ENCODE results near the gene BOLA3. TPM values are rescaled to one million over a fixed set of nuclear protein-coding genes. Genes with fewer than 3 reads are reported as not detected.

BOLA3 gene
- total RNA-seq, 1 experiment from 2014 or later: 30.4 TPM

- peaks cover 19% of the 10 kb centered on the region; the same call in 1 of the 2 replicates for H3K79me2 ChIP-seq (ENCODE audit: low read depth)
- H2AFZ ChIP-seq: no peak overlapping the region
- no peaks in the 10 kb centered on the region for H3K9me2 ChIP-seq (ENCODE audit: insufficient read depth)
- no peak overlapping the region for H3K4me3 ChIP-seq
- TF ChIP-seq EZH2 (IDR thresholded peaks at IDR 0.05; ENCODE audit: low read depth) (no peak), CTCF (conservative IDR thresholded peaks at IDR 0.05) (no peak)
- H3K4me2 ChIP-seq: no peak overlapping the region
- peaks cover 43% of the 10 kb centered on the region for H4K20me1 ChIP-seq (ENCODE audit: insufficient read depth)
- BruUV-seq (replicated peaks): no TSS peak
- H3K27ac ChIP-seq: no peak overlapping the region
- ChIA-PET POLR2A (ENCODE audit: unreplicated experiment) (no interaction called here), CTCF (no interaction called here)
- H3K36me3 ChIP-seq (ENCODE audit: low read depth): peaks cover 57% of the 10 kb centered on the region
- intact Hi-C loops (cut with micrococcal nuclease; ENCODE audit: unreplicated experiment): no loop called here
- peaks cover 8% of the 10 kb centered on the region; the same call in 1 of the 2 replicates for H3F3A ChIP-seq (ENCODE audit: insufficient read depth, low read depth)
- no peak for DNase-seq
- no peaks in the 10 kb centered on the region; the same call in 1 of the 2 replicates for H3K9me3 ChIP-seq (ENCODE audit: insufficient read depth, low read depth)
- no peaks in the 10 kb centered on the region for H3K4me1 ChIP-seq (replicated peaks; ENCODE audit: insufficient read depth)
- H3K27me3 ChIP-seq (ENCODE audit: insufficient read depth, low read depth): no peaks in the 10 kb centered on the region
Observed at GRCh38 chr2:74164761-74165160, 17.0 kb upstream of the BOLA3 start.

- H3K79me2 ChIP-seq (ENCODE audit: low read depth): peaks cover 14% of the 10 kb centered on the region; the same call in 1 of the 2 replicates
- H3K9me2 ChIP-seq (ENCODE audit: insufficient read depth): no peaks in the 10 kb centered on the region
- H3K4me1 ChIP-seq (replicated peaks; ENCODE audit: insufficient read depth): no peaks in the 10 kb centered on the region
- H3K36me3 ChIP-seq (ENCODE audit: low read depth): peaks cover 60% of the 10 kb centered on the region
- no peak overlapping the region for H2AFZ ChIP-seq
- no TSS peak for BruUV-seq (replicated peaks)
- TF ChIP-seq EZH2 (IDR thresholded peaks at IDR 0.05; ENCODE audit: low read depth) (no peak), CTCF (conservative IDR thresholded peaks at IDR 0.05) (no peak)
- no peak overlapping the region for H3K4me3 ChIP-seq
- ChIA-PET POLR2A (ENCODE audit: unreplicated experiment) (no interaction called here), CTCF (no interaction called here)
- H3K27me3 ChIP-seq (ENCODE audit: insufficient read depth, low read depth): no peaks in the 10 kb centered on the region
- intact Hi-C loops (cut with micrococcal nuclease; ENCODE audit: unreplicated experiment): no loop called here
- H3F3A ChIP-seq (ENCODE audit: insufficient read depth, low read depth): peaks cover 10% of the 10 kb centered on the region; the same call in 1 of the 2 replicates
- peaks cover 48% of the 10 kb centered on the region for H4K20me1 ChIP-seq (ENCODE audit: insufficient read depth)
- no peak overlapping the region for H3K27ac ChIP-seq
- H3K4me2 ChIP-seq: no peak overlapping the region
- DNase-seq: no peak
- no peaks in the 10 kb centered on the region; the same call in 1 of the 2 replicates for H3K9me3 ChIP-seq (ENCODE audit: insufficient read depth, low read depth)
Observed at GRCh38 chr2:74162951-74163350, 15.2 kb upstream of the BOLA3 start.

- CTCF ChIA-PET: no interaction called here
- H3K9me2 ChIP-seq (ENCODE audit: insufficient read depth): no peaks in the 10 kb centered on the region
Observed at GRCh38 chr2:74155830-74156229, 8.1 kb upstream of the BOLA3 start.

More at GRCh38 chr2:74155830-74156229, 8.1 kb upstream of the BOLA3 start:
- POLR2A ChIA-PET (ENCODE audit: unreplicated experiment): interaction anchor here (0.9 kb wide), 1 partner anchor 327 kb away, joined by 4 read pairs; no protein-coding TSS in a partner anchor
- H4K20me1 ChIP-seq (ENCODE audit: insufficient read depth): peaks cover 21% of the 10 kb centered on the region; the same call in 1 of the 2 replicates
- H3K79me2 ChIP-seq (ENCODE audit: low read depth): no peaks in the 10 kb centered on the region
- H2AFZ ChIP-seq: no peak overlapping the region
- H3K4me3 ChIP-seq: no peak overlapping the region
- H3K4me1 ChIP-seq (replicated peaks; ENCODE audit: insufficient read depth): no peaks in the 10 kb centered on the region
- H3K27ac ChIP-seq: no peak overlapping the region
- no peak for DNase-seq
- H3K27me3 ChIP-seq (ENCODE audit: insufficient read depth, low read depth): no peaks in the 10 kb centered on the region
- H3K36me3 ChIP-seq (ENCODE audit: low read depth): peaks cover 44% of the 10 kb centered on the region
- peaks cover 30% of the 10 kb centered on the region; the same call in 1 of the 2 replicates for H3F3A ChIP-seq (ENCODE audit: insufficient read depth, low read depth)
- H3K9me3 ChIP-seq (ENCODE audit: insufficient read depth, low read depth): no peaks in the 10 kb centered on the region
- BruUV-seq (replicated peaks): no TSS peak
- intact Hi-C loops (cut with micrococcal nuclease; ENCODE audit: unreplicated experiment): no loop called here
- no peak overlapping the region for H3K4me2 ChIP-seq
- TF ChIP-seq EZH2 (IDR thresholded peaks at IDR 0.05; ENCODE audit: low read depth): no peak
- TF ChIP-seq CTCF (conservative IDR thresholded peaks at IDR 0.05): no peak
